ENCODE measurements around the gene PATE1. TPM values are rescaled to one million over a fixed set of nuclear protein-coding genes. Genes with fewer than 3 reads are reported as not detected.
"Not testable (repeated sequence)": the region's sequence is repeated elsewhere in the genome, so short reads cannot be mapped to it uniquely, and the experiment has no call there.

The PATE1 gene, protein sequence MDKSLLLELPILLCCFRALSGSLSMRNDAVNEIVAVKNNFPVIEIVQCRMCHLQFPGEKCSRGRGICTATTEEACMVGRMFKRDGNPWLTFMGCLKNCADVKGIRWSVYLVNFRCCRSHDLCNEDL
- total RNA-seq (2014; rRNA removed; shearing (Covaris generic)): not detected in 2 replicates

- Histone ChIP-seq H3K9me3 (replicated peaks) (no peaks in the 10 kb centered on the region), H3K4me3 (no peak within 1 kb of the TSS), H3K36me3 (no peaks in the 10 kb centered on the region), H3K27ac (no peak within 1 kb of the TSS), H3K27me3 (no peaks in the 10 kb centered on the region), H3K4me1 (no peaks in the 10 kb centered on the region)
- DNase-seq: no peak
These were observed at the start of gene PATE1 for GRCh38 chr11:125745979-125746378. PATE1 (plus strand) TSS chr11:125746279; CDS start chr11:125746305, 26 bp downstream.

GRCh38 chr11:125701018-125701610 is 45.0 kb upstream of the PATE1 start:
- peaks cover 20% of the 10 kb centered on the region for H3K4me1 ChIP-seq
- DNase-seq: peak; percentile 7 to 46
- H3K27me3 ChIP-seq: no peaks in the 10 kb centered on the region
- peak overlapping the region; percentile 44 for H3K27ac ChIP-seq
- H3K9me3 ChIP-seq (replicated peaks): no peaks in the 10 kb centered on the region
- H3K4me3 ChIP-seq: 0 out of 2 replicates have a peak overlapping the region, but pooled peaks have one; percentile 7
- H3K36me3 ChIP-seq: no peaks in the 10 kb centered on the region

DNA sequence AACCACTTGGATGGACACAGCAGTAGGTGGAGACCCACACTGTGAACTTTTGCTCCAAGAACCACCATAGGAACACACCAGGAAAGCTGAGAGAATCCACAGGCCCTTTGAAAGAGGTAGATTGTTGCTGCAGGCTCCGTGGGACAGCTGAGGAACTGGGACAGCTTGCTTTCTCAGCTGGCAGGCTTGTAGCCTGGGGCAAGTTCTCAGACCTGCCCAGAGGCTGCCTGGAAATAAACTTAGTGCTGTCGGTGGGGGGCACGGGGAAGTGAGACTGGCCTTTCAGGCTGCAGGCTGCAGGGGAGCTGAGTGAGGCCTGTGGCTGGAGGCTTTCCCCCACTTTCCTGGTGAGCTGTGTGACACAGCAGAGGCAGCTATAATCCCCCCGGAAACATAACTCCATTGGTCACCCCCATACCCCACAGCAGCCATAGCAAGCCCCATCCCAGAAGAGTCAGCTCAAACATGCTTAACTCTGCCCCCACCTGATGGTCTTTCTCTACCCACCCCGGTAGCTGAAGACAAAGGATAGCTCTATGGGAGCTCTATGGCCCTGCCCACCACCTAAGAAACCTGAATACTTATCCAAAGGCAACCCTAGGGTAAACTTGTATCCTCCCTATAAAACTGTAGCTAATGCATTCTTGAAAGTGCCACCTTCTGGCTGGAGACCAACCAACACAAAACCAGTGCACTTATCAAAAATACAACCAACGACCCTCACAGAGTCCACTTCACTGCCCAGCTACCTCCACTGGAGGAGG is 44.0 kb upstream of the PATE1 start:
- Histone ChIP-seq H3K27me3 (no peaks in the 10 kb centered on the region), H3K27ac (peak overlapping the region; percentile 44), H3K4me1 (peaks cover 20% of the 10 kb centered on the region), H3K4me3 (no peak overlapping the region), H3K36me3 (no peaks in the 10 kb centered on the region), H3K9me3 (replicated peaks) (no peaks in the 10 kb centered on the region)
- DNase-seq: peak; percentile 86 to 92

DNA sequence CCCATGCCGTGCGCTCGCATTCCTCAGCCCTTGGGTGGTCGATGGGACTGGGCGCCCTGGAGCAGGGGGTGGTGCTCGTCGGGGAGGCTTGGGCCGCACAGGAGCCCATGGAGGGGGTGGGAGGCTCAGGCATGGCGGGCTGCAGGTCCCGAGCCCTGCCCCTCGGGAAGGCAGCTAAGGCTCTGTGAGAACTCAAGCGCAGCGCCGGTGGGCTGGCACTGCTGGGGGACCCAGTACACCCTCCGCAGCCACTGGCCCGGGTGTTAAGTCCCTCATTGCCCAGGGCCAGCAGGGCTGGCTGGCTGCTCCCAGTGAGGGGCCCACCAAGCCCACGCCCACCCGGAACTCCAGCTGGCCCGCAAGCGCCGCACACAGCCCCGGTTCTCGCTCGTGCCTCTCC is 41.4 kb upstream of the PATE1 start:
- not testable (repeated sequence) for DNase-seq; H3K4me3 ChIP-seq; H3K27ac ChIP-seq; H3K36me3 ChIP-seq; H3K27me3 ChIP-seq; H3K9me3 ChIP-seq (replicated peaks)
- H3K4me1 ChIP-seq: peaks cover 20% of the 10 kb centered on the region

DNA sequence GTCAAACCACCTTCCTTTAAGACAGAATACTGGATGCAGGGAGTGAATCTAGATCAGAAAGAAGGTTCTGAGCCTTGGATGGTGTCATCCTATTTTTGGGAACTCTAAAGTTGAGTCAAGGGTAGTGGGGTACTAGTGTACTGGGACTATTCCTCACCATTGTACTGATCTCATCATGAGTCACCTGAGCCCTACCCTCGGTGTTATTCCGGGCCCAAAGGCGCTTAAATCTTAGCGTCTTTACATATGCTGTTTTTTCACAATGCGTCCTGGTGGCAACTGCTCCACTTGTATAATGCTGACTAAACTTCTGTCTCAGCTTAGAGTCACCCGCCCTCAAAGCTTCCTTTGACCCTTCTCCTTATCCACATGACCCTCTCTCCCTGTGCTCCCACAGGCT is 25.3 kb upstream of the PATE1 start:
- Histone ChIP-seq H3K36me3 (no peaks in the 10 kb centered on the region), H3K4me3 (no peak overlapping the region), H3K27ac (no peak overlapping the region), H3K9me3 (replicated peaks) (no peaks in the 10 kb centered on the region), H3K27me3 (no peaks in the 10 kb centered on the region), H3K4me1 (no peaks in the 10 kb centered on the region)
- no peak for DNase-seq

GRCh38 chr11:125724125-125724524 is 22.0 kb upstream of the PATE1 start:
- Histone ChIP-seq H3K9me3 (replicated peaks) (no peaks in the 10 kb centered on the region), H3K4me3 (no peak overlapping the region), H3K27me3 (no peaks in the 10 kb centered on the region), H3K27ac (no peak overlapping the region), H3K36me3 (no peaks in the 10 kb centered on the region), H3K4me1 (no peaks in the 10 kb centered on the region)
- no peak for DNase-seq

GRCh38 chr11:125728969-125729368 is 17.1 kb upstream of the PATE1 start:
- no peak for DNase-seq
- Histone ChIP-seq H3K9me3 (replicated peaks) (no peaks in the 10 kb centered on the region), H3K36me3 (no peaks in the 10 kb centered on the region), H3K4me3 (no peak overlapping the region), H3K27ac (no peak overlapping the region), H3K27me3 (no peaks in the 10 kb centered on the region), H3K4me1 (no peaks in the 10 kb centered on the region)

DNA sequence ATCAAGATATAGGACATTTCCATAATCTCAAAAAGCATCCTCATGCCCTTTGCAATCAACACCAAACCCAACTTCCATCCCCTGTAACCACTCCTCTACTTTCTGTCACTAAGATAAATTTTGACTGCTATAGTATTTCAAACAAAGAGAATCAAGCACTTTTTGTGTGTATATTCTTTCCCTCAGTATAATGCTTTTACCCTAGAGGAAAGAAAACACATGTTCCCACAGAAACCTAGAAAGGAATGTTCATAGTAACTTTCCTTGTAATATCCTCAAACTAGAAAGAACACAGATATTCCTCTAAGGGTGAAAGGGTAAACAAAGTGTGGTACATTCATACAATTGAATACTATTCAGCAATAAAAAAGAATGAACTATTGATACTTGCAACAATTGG is 5.5 kb upstream of the PATE1 start:
- no peak overlapping the region for H3K27ac ChIP-seq
- H3K4me1 ChIP-seq: no peaks in the 10 kb centered on the region

GRCh38 chr11:125743681-125744080 is 2.4 kb upstream of the PATE1 start:
- Histone ChIP-seq H3K9me3 (replicated peaks) (no peaks in the 10 kb centered on the region), H3K4me3 (no peak overlapping the region), H3K27me3 (no peaks in the 10 kb centered on the region), H3K4me1 (no peaks in the 10 kb centered on the region), H3K36me3 (no peaks in the 10 kb centered on the region), H3K27ac (no peak overlapping the region)
- DNase-seq: no peak

More for the DNA sequence above, 5.5 kb upstream of the PATE1 start:
- Histone ChIP-seq H3K4me3 (no peak overlapping the region), H3K36me3 (no peaks in the 10 kb centered on the region), H3K27me3 (no peaks in the 10 kb centered on the region), H3K9me3 (replicated peaks) (no peaks in the 10 kb centered on the region)
- no peak for DNase-seq

DNA sequence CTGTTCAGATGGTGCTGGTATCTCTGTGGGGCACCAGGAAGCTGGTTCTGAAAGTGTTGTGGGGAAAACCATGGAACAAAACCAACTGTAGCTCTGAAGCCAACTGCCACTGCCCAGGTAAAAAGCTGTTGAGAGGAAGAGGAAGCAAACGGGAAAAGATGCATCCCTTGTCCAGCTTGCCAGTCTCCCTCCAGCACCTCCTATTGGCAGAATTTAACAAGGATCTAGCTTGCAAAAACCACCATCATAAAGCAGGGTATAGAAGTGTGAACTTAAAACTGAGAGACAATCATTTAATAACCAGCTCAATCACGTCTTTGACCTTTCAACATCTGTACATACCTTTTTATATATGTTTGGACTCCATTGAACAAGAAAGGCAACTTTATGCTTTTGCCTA is 4.5 kb downstream of the PATE1 start:
- Histone ChIP-seq H3K27ac (no peak overlapping the region), H3K36me3 (no peaks in the 10 kb centered on the region), H3K9me3 (replicated peaks) (no peaks in the 10 kb centered on the region), H3K4me3 (no peak overlapping the region), H3K27me3 (no peaks in the 10 kb centered on the region), H3K4me1 (no peaks in the 10 kb centered on the region)
- no peak for DNase-seq

GRCh38 chr11:125756050-125756449 is 10.0 kb downstream of the PATE1 start:
- H3K4me1 ChIP-seq: no peaks in the 10 kb centered on the region
- H3K27ac ChIP-seq: no peak overlapping the region
- H3K36me3 ChIP-seq: no peaks in the 10 kb centered on the region
- no peak overlapping the region for H3K4me3 ChIP-seq
- no peak for DNase-seq
- no peaks in the 10 kb centered on the region for H3K27me3 ChIP-seq
- no peaks in the 10 kb centered on the region for H3K9me3 ChIP-seq (replicated peaks)

DNA sequence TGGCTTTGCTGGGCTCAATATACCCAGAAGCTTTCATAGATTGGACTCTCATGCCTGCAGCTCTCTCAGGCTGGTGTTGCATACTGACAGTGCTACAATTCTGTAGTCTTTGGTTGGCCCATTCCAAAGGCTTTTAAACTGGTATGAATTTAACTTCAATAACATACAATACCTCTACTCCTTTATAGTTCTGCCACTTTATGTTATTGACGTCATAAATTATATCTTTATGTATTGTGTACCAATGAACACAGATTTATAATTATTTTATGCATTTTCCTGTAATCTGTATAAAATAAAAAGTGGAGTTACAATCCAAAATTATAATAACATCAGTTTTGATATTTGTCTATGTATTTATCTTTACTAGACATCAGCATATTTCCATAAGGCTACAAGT is 16.4 kb downstream of the PATE1 start:
- Histone ChIP-seq H3K4me3 (no peak overlapping the region), H3K9me3 (replicated peaks) (no peaks in the 10 kb centered on the region), H3K4me1 (no peaks in the 10 kb centered on the region), H3K27ac (no peak overlapping the region), H3K36me3 (no peaks in the 10 kb centered on the region), H3K27me3 (no peaks in the 10 kb centered on the region)
- DNase-seq: no peak

GRCh38 chr11:125763483-125763882 is 17.4 kb downstream of the PATE1 start:
- Histone ChIP-seq H3K36me3 (no peaks in the 10 kb centered on the region), H3K27ac (no peak overlapping the region), H3K4me1 (no peaks in the 10 kb centered on the region), H3K4me3 (no peak overlapping the region), H3K27me3 (no peaks in the 10 kb centered on the region), H3K9me3 (replicated peaks) (no peaks in the 10 kb centered on the region)
- no peak for DNase-seq

DNA sequence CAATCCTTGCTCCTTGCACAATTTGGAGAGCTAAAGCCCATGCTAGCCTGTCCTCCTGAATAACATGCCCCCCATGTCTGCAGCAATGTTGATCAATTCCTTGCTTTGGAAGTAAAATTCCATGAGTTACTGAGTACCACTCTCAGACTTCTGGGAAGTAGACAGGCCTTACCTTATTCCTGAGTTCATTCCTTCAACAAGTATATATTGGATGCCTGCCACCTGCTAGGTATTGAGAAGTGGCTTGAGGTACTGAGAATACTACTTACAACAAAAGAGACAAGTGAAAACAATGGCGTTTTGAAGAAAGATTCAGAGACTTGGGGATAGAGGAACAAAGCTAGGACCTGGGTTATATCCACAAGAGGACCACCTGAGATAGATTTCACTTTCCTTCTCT is 20.2 kb downstream of the PATE1 start:
- Histone ChIP-seq H3K9me3 (replicated peaks) (no peaks in the 10 kb centered on the region), H3K36me3 (no peaks in the 10 kb centered on the region), H3K4me3 (no peak overlapping the region), H3K27ac (no peak overlapping the region), H3K4me1 (no peaks in the 10 kb centered on the region), H3K27me3 (no peaks in the 10 kb centered on the region)
- no peak for DNase-seq

DNA sequence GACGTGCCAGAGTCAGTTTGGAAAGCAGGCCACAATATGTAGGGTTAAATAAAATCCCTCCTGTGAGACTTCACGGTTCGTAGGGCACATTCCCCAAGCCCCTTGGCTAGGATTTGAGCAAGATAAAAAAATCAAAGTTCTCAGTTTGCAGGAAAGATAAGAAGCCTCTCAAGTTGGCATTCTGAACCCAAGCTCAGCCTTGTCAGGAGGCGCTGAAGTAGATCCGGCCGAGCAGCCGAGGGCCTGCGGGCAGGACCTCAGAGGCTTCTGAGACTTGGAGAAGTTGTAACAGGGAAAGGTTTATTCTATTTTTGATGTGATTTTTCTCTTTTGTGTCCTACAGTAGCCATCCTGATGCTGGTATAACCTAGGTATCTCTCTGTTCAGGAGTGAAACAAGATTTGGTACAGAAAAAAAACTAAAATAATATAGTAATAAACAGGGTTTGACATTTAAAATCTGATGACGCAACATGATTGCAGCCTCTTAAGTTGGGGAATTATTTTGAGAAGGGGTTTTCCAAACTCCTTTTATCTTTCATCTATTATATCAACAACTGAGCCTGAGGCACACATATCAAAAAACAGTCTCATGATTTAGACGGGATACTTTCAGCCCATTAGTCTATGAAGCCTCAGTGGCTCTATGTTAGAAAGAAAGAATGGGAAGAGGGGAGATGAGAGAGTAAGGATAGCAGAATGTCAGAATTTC is 22.4 kb downstream of the PATE1 start:
- Histone ChIP-seq H3K27ac (no peak overlapping the region), H3K4me1 (no peaks in the 10 kb centered on the region), H3K9me3 (replicated peaks) (no peaks in the 10 kb centered on the region), H3K4me3 (no peak overlapping the region), H3K36me3 (no peaks in the 10 kb centered on the region), H3K27me3 (no peaks in the 10 kb centered on the region)
- DNase-seq: no peak

Measured in SJCRH30 (cell line).